ENCODE results near the gene TRAK1. TPM values are rescaled to one million over a fixed set of nuclear protein-coding genes. Genes with fewer than 3 reads are reported as not detected.

TRAK1 gene
- total RNA-seq, 1 donor from 2014 or later = 41.7 TPM

- H3K4me3 ChIP-seq (ENCODE audit: low read depth, low read length) = no peak overlapping the region
- no peaks in the 10 kb centered on the region for H3K27me3 ChIP-seq (ENCODE audit: control insufficient read depth, insufficient read depth, low read length)
- no peak for DNase-seq (ENCODE audit: low read depth)
- TF ChIP-seq CTCF (IDR thresholded peaks at IDR 0.05; ENCODE audit: insufficient read depth, low read length, poor library complexity, severe bottlenecking) = no peak
- no peaks in the 10 kb centered on the region for H3K36me3 ChIP-seq (ENCODE audit: control insufficient read depth, insufficient read depth, low read length)
These were observed 93.7 kb downstream of the TRAK1 start for GRCh38 chr3:42184651-42185443.

GRCh38 chr3:42187936-42188335, 96.8 kb downstream of the TRAK1 start:
- H3K27me3 ChIP-seq (ENCODE audit: control insufficient read depth, insufficient read depth, low read length) = no peaks in the 10 kb centered on the region
- TF ChIP-seq CTCF (IDR thresholded peaks at IDR 0.05; ENCODE audit: insufficient read depth, low read length, poor library complexity, severe bottlenecking) = no peak

GRCh38 chr3:42188376-42188775, 97.2 kb downstream of the TRAK1 start:
- Histone ChIP-seq H3K27me3 (ENCODE audit: control insufficient read depth, insufficient read depth, low read length) (no peaks in the 10 kb centered on the region), H3K4me3 (ENCODE audit: low read depth, low read length) (no peak overlapping the region), H3K36me3 (ENCODE audit: control insufficient read depth, insufficient read depth, low read length) (no peaks in the 10 kb centered on the region)
- DNase-seq (ENCODE audit: low read depth) = no peak
- TF ChIP-seq CTCF (IDR thresholded peaks at IDR 0.05; ENCODE audit: insufficient read depth, low read length, poor library complexity, severe bottlenecking) = no peak

More at GRCh38 chr3:42187936-42188335, 96.8 kb downstream of the TRAK1 start:
- Histone ChIP-seq H3K36me3 (ENCODE audit: control insufficient read depth, insufficient read depth, low read length) (no peaks in the 10 kb centered on the region), H3K4me3 (ENCODE audit: low read depth, low read length) (no peak overlapping the region)
- no peak for DNase-seq (ENCODE audit: low read depth)

- TF ChIP-seq CTCF (IDR thresholded peaks at IDR 0.05; ENCODE audit: insufficient read depth, low read length, poor library complexity, severe bottlenecking) = no peak
- no peak for DNase-seq (ENCODE audit: low read depth)
- no peaks in the 10 kb centered on the region for H3K36me3 ChIP-seq (ENCODE audit: control insufficient read depth, insufficient read depth, low read length)
- no peak overlapping the region for H3K4me3 ChIP-seq (ENCODE audit: low read depth, low read length)
- H3K27me3 ChIP-seq (ENCODE audit: control insufficient read depth, insufficient read depth, low read length) = no peaks in the 10 kb centered on the region
These were observed 97.9 kb downstream of the TRAK1 start for GRCh38 chr3:42189001-42189460.

GRCh38 chr3:42189736-42190135, 98.6 kb downstream of the TRAK1 start:
- no peaks in the 10 kb centered on the region for H3K27me3 ChIP-seq (ENCODE audit: control insufficient read depth, insufficient read depth, low read length)
- peaks cover under 1% of the 10 kb centered on the region for H3K36me3 ChIP-seq (ENCODE audit: control insufficient read depth, insufficient read depth, low read length)
- TF ChIP-seq CTCF (IDR thresholded peaks at IDR 0.05; ENCODE audit: insufficient read depth, low read length, poor library complexity, severe bottlenecking) = no peak
- no peak overlapping the region for H3K4me3 ChIP-seq (ENCODE audit: low read depth, low read length)
- DNase-seq (ENCODE audit: low read depth) = no peak
